ENCODE results near the gene PSME2. TPM values are rescaled to one million over a fixed set of nuclear protein-coding genes. Genes with fewer than 3 reads are reported as not detected.
A peak's percentile ranks its signal among the peaks of the same experiment; 100 is the strongest.

Gene PSME2
- total and polyA plus RNA-seq, 7 donors: 26.2 to 485 (median 43.5) TPM

- H3K27me3 ChIP-seq: no peaks in the 10 kb centered on the region
- H3K36me3 ChIP-seq: peaks cover 4 to 37% (median 8%) of the 10 kb centered on the region in 4 donors
- no peak overlapping the region for H3K27ac ChIP-seq
- no peak for DNase-seq
- no peak overlapping the region for H3K4me3 ChIP-seq
- H3K9me3 ChIP-seq: no peaks in the 10 kb centered on the region
- TF ChIP-seq CTCF (IDR thresholded peaks at IDR 0.05): no peak
- peaks cover 0 to 29% (median 26%) of the 10 kb centered on the region in 4 donors for H3K4me1 ChIP-seq
- 91% methylated on average over 12 of the region's 12 CpGs for WGBS, 2 donors
- intact Hi-C loops (cut with DNase I): no loop called here
Observed at GRCh38 chr14:24177041-24177825, 30.8 kb upstream of the PSME2 start.

DNA sequence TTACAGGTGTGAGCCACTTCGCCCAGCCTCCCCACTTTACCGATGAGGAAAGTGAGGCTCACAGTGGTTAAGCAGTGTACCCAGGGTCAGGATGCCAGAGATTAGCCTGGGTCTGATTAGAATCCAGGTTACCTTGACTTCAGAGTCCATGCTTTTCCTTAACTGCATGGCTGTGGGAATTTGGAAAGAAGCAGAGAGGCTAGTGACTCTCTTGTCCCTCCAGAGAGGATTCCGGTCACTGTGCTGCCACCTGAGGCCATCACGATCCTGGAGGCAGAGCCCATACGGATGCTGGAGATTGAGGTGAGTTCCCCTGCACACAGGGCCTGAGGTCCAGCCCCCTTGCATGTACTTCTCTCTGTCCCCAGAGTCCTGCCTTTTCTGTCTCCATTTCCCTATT is 30.2 kb upstream of the PSME2 start:
- Histone ChIP-seq H3K4me1 (peaks cover 0 to 34% (median 31%) of the 10 kb centered on the region in 4 donors), H3K9me3 (no peaks in the 10 kb centered on the region), H3K27ac (no peak overlapping the region), H3K27me3 (no peaks in the 10 kb centered on the region), H3K36me3 (peaks cover 4 to 32% (median 7%) of the 10 kb centered on the region in 4 donors), H3K4me3 (no peak overlapping the region)
- WGBS, 2 donors: 95 to 97% methylated on average over 5 of the region's 5 CpGs
- TF ChIP-seq CTCF (IDR thresholded peaks at IDR 0.05): no peak
- no peak for DNase-seq
- intact Hi-C loops (cut with DNase I): no loop called here

DNA sequence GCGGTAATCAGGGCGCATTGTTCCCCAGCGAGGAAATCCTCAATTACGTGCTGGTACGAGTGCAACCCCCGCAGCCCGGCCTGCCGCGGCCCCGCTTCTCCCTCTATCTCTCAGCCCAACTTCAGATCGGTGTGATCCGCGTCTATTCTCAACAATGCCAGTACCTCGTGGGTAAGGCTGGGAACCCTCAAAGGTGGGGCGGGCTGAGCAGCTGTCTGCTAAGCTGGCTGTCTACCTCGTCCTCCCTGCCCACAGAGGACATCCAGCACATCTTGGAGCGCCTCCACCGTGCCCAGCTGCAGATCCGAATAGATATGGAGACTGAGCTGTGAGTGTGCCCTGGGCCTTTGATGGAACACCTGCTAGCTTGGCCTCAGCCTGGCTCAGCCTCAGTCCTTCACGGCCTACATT is 26.5 kb upstream of the PSME2 start:
- Histone ChIP-seq H3K27ac (peak overlapping the region in 3 of 4 donors; percentile 62 to 70 (median 70)), H3K27me3 (no peaks in the 10 kb centered on the region), H3K4me3 (peak overlapping the region in 2 of 4 donors; percentile 53 to 56), H3K9me3 (no peaks in the 10 kb centered on the region), H3K4me1 (peaks cover 0 to 20% (median 16%) of the 10 kb centered on the region in 4 donors), H3K36me3 (peaks cover 0 to 12% (median 6%) of the 10 kb centered on the region in 4 donors)
- intact Hi-C loops (cut with DNase I): no loop called here
- TF ChIP-seq CTCF (IDR thresholded peaks at IDR 0.05) (no peak), POLR2AphosphoS5 (IDR thresholded peaks at IDR 0.05) (no peak), EP300 (IDR thresholded peaks at IDR 0.05) (no peak), POLR2A (IDR thresholded peaks at IDR 0.05) (no peak)
- no peak for DNase-seq
- 80 to 93% methylated on average over 20 of the region's 20 CpGs for WGBS, 2 donors

DNA sequence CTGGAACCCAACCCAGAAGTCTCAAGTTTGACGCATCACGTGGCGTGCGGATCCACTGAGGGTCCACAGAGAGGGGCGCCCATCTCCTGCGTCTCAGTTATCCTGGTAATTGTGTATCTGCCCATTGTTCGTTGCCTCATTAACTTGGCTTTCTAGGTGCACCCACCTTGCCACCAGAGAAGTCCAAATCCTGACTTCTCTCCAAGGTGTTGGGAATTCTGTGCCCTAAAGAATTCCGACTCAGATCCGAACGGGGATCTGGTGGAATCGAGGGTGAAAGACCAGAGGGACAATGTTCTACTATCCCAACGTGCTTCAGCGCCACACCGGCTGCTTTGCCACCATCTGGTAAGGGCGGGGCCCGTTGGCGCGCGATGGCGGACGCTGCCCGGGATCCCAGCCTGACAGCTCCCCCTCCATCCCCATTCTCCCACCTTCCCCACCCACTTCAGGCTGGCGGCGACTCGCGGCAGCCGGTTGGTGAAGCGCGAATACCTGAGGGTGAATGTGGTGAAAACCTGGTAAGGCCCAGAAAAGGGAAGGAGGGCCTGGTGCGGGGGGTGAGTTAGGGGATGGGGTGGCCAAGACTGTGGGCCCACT is 26.0 kb upstream of the PSME2 start:
- peaks cover 0 to 14% (median 6%) of the 10 kb centered on the region in 4 donors for H3K36me3 ChIP-seq
- H3K9me3 ChIP-seq: no peaks in the 10 kb centered on the region
- intact Hi-C loops (cut with DNase I): no loop called here
- H3K27me3 ChIP-seq: no peaks in the 10 kb centered on the region
- WGBS, 2 donors: 39 to 83% methylated on average over 30 of the region's 30 CpGs
- H3K27ac ChIP-seq: peak overlapping the region; percentile 32 to 70 (median 66)
- H3K4me1 ChIP-seq: peaks cover 0 to 20% (median 16%) of the 10 kb centered on the region in 4 donors
- peak overlapping the region; percentile 31 to 56 (median 48) for H3K4me3 ChIP-seq
- TF ChIP-seq EP300 (IDR thresholded peaks at IDR 0.05) (no peak), POLR2A (IDR thresholded peaks at IDR 0.05) (no peak), POLR2AphosphoS5 (IDR thresholded peaks at IDR 0.05) (no peak), CTCF (IDR thresholded peaks at IDR 0.05) (no peak)
- no peak for DNase-seq
